ENCODE data around the gene RANGAP1. TPM values are rescaled to one million over a fixed set of nuclear protein-coding genes. Genes with fewer than 3 reads are reported as not detected.

Gene RANGAP1
- total and polyA plus RNA-seq, 10 donors, result 26.8 to 53.4 (median 43.7) TPM

- Histone ChIP-seq H3K4me3 (peak overlapping the region in 2 of 8 donors; percentile 94 to 97), H3K36me3 (peaks cover 0 to 54% (median 23%) of the 10 kb centered on the region in 6 donors), H3K4me1 (peaks cover 0 to 76% (median 30%) of the 10 kb centered on the region in 6 donors), H3K9me3 (no peaks in the 10 kb centered on the region), H3K27ac (peak overlapping the region in 1 of 8 donors; percentile 92), H3K27me3 (replicated peaks in 1 of 7) (no peaks in the 10 kb centered on the region)
- TF ChIP-seq POLR2A (IDR thresholded peaks at IDR 0.05), result no peak
- no peak for DNase-seq
- intact Hi-C loops (cut with DNase I; ENCODE audit: low total_unique reads), result no loop called here
- 92 to 94% (median 92%) methylated on average over 10 of the region's 10 CpGs for WGBS, 5 donors
Measured at GRCh38 chr22:41284465-41284864, 1.5 kb downstream of the RANGAP1 start.

- Histone ChIP-seq H3K4me3 (no peak overlapping the region), H3K36me3 (peaks cover 0 to 90% (median 50%) of the 10 kb centered on the region in 6 donors), H3K27ac (no peak overlapping the region), H3K9me3 (no peaks in the 10 kb centered on the region), H3K4me1 (peaks cover 0 to 51% (median 15%) of the 10 kb centered on the region in 6 donors), H3K27me3 (replicated peaks in 1 of 7) (no peaks in the 10 kb centered on the region)
- intact Hi-C loops (cut with DNase I; ENCODE audit: low total_unique reads), result no loop called here
- no peak for TF ChIP-seq POLR2A (IDR thresholded peaks at IDR 0.05)
- no peak for TF ChIP-seq CTCF (IDR thresholded peaks at IDR 0.05 in 8 of 11, conservative IDR thresholded peaks at IDR 0.05 in 3 of 11)
- TF ChIP-seq POLR2AphosphoS5 (IDR thresholded peaks at IDR 0.05), result no peak
- DNase-seq, result no peak
- 91 to 97% (median 95%) methylated on average over 2 of the region's 2 CpGs for WGBS, 5 donors
Measured at GRCh38 chr22:41280854-41281253, 5.1 kb downstream of the RANGAP1 start.

- Histone ChIP-seq H3K4me3 (no peak overlapping the region), H3K27me3 (replicated peaks in 1 of 7) (no peaks in the 10 kb centered on the region), H3K4me1 (peaks cover 0 to 44% (median 9%) of the 10 kb centered on the region in 6 donors), H3K9me3 (no peaks in the 10 kb centered on the region), H3K36me3 (peaks cover 0 to 98% (median 55%) of the 10 kb centered on the region in 6 donors), H3K27ac (no peak overlapping the region)
- DNase-seq, result no peak
- intact Hi-C loops (cut with DNase I; ENCODE audit: low total_unique reads), result no loop called here
- TF ChIP-seq CTCF (IDR thresholded peaks at IDR 0.05 in 8 of 11, conservative IDR thresholded peaks at IDR 0.05 in 3 of 11), result no peak
- TF ChIP-seq POLR2A (IDR thresholded peaks at IDR 0.05), result no peak
- no peak for TF ChIP-seq POLR2AphosphoS5 (IDR thresholded peaks at IDR 0.05)
- 77 to 92% (median 86%) methylated on average over 3 of the region's 3 CpGs for WGBS, 5 donors
Measured at GRCh38 chr22:41280065-41280464, 5.9 kb downstream of the RANGAP1 start.

GRCh38 chr22:41274856-41275255 is 11.1 kb downstream of the RANGAP1 start:
- intact Hi-C loops (cut with DNase I; ENCODE audit: low total_unique reads), result no loop called here
- H3K36me3 ChIP-seq, result peaks cover 4 to 100% (median 86%) of the 10 kb centered on the region in 6 donors
- WGBS, 5 donors, result 90 to 98% (median 98%) methylated on average over 4 of the region's 4 CpGs

More at GRCh38 chr22:41274856-41275255, 11.1 kb downstream of the RANGAP1 start:
- Histone ChIP-seq H3K9me3 (no peaks in the 10 kb centered on the region), H3K27ac (no peak overlapping the region), H3K4me3 (no peak overlapping the region), H3K4me1 (no peaks in the 10 kb centered on the region), H3K27me3 (replicated peaks in 1 of 7) (no peaks in the 10 kb centered on the region)
- no peak for DNase-seq
- TF ChIP-seq POLR2A (IDR thresholded peaks at IDR 0.05) (no peak), CTCF (IDR thresholded peaks at IDR 0.05 in 8 of 11, conservative IDR thresholded peaks at IDR 0.05 in 3 of 11) (no peak), POLR2AphosphoS5 (IDR thresholded peaks at IDR 0.05) (no peak)

Measured in spleen (tissue), 11 donors.